GM19193 (cell line): ENCODE results near the gene CCNB2.

ENCODE experiments used
- POLR2A ChIP-seq: IDR thresholded peaks from 4 replicates; pipeline ENCODE4 v1.6.1; 2011; ENCODE audit not compliant: insufficient read depth, insufficient read length; ENCODE audit errors: extremely low read depth

CCNB2 gene

DNA sequence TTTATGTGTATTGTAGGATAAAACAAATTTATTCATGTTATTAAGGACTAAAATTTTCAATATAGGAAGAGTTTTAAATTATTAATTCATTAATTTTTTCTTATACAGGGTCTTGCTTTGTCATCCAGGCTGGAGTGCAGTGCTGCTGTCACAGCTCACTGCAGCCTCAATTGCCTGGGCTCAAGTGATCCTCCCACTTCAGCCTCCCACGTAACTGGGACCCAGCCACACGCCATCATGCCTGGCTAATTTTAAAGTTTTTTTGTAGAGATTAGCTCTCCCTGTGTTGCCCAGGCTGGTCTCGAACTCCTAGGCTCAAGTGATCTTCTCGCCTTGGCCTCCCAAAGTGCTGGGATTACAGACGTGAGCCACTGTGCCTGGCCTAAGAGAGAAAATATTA is 14.7 kb downstream of the CCNB2 start:
- TF ChIP-seq POLR2A = no peak

DNA sequence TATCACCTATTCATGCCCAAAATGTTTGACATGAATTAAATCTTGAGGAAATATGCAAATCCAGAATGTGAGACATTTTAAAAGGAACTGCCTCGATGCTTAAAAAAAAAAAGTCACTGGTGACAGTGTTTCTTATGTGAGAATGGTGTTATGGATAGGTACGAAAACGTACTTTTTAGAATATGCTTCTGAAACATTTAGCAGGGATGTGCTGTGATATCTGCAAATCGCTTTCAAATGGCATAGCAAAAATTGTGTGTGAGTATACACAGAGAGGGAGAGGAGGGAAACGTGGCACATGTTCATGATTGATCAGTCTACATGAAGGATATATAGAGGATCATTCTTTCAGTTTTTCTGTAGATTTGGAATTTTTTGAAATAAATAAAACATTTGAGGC is 16.0 kb downstream of the CCNB2 start:
- TF ChIP-seq POLR2A = no peak

DNA sequence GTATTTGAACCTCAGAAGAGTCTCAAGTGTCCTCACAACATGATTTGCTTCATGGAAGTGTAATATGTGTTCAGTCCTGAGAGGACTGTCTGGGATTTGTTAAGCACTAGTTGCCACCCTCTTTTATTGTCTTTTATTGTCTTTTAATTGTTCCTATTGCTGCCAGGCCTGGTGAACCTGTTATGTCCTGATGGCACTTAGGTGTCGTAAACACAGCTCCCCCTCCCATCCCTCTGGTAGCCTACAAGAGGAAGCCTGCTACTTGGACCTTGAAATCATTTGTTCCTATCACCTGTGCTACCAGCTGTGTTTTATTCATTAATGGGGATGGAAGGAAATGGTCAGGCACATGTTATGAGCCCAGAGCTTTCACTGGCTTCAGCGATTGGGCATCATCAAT is 19.3 kb downstream of the CCNB2 start:
- no peak for TF ChIP-seq POLR2A

DNA sequence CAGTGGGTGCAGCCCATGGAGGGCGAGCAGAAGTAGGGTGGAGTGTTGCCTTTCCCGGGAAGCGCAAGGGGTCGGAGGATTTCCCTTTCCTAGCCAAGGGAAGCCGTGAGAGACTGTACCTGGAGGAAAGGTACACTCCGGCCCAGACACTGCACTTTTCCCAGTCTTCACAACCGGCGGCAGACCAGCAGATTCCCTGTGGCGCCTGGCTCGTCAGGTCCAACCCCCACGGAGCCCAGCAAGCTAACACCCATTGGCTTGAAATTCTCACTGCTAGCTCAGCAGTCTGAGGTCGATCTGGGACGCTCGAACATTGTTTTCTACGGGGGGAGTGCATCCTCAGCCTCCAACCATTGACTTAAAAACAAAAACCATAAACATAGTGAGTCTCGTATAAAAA is 26.5 kb downstream of the CCNB2 start:
- no peak for TF ChIP-seq POLR2A

DNA sequence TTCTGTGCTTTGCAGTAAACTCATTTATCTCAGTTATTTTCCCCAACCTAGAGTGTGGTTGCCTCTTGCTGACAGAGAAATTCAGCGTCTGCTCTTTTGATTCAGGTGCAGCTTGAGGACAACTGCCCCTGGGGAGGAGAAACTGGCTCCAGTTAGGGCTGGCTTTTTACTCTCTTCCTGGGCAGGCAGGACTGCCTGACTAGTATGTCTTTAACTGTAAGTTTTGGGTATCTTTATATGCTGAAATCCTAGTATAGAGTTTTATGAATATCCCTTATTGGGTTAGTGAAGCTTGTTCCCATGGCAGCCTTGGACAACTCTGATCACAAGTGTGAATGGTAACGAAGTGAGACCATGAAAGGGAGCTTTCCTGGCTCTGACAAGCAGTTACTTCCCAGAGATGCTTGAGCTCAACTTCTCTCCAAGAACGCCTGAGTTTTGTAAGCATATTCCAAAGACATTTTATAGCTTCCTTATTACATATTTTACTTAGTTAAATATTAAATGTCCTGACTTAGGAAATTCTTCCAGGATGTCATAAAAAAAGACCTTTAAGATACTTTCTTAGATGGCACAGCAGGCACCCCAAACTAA is 27.1 kb downstream of the CCNB2 start:
- no peak for TF ChIP-seq POLR2A

DNA sequence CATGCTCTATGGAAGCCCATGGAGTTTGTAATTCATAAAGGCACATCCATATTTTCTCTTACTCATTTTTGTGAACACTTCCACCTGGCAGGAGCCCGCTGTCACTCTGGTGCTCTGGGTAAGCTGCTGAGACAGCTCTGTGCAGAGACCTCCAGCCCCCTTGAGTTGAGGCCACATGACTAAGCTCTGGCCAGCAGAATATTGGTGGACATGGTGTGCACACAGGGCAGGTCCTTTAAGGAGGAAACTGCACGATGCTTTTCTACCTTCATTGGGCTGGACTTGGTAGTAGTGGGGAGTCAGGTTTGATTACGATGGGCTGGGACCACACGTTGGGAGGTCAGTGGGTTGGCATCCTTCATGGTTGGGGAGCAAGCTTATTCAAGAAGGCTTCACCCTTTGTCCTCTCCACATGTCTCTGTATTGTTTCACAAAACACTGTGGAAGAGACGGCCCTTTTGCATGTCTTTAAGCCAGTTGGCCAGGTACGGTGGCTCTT is 29.0 kb downstream of the CCNB2 start:
- TF ChIP-seq POLR2A = peak; percentile 24

DNA sequence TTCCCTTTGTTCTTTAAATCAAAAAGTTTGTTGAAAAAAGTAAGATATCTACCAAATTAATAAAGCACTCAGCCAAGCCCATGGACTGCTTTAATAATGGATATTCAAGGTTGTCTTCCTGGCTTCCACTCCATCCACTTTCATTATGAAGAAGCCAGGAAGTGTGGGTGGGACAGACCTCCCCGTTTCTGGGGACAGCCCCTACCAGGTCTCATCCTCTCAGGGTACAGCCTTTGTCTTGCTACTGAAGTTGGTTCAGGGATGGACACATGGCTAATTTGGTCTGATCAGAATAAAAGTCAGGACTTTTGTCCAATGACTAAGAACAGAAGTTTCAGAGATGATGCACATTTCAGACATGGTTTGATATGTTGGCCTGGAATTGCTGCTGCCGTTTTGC is 32.6 kb downstream of the CCNB2 start:
- TF ChIP-seq POLR2A = no peak

DNA sequence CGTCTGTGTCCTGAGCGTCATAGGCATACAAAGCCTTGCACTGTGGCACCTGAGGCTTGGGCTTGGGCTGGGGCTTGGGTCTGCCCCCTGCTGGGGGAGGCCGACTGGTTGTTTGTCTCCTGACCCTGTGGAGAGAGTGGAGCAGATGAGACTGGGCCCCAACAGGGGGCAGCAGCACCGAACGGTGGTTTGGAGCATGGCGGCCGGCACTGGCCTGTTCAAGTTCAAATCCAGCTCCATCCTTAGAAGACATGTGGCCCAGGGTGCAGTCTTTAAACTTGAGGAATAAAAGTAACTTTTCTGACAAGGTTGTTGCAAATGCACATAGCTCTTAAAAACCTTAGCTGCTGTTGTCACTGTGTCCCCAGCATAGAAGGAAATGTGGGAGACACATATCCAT is 33.3 kb downstream of the CCNB2 start:
- no peak for TF ChIP-seq POLR2A

DNA sequence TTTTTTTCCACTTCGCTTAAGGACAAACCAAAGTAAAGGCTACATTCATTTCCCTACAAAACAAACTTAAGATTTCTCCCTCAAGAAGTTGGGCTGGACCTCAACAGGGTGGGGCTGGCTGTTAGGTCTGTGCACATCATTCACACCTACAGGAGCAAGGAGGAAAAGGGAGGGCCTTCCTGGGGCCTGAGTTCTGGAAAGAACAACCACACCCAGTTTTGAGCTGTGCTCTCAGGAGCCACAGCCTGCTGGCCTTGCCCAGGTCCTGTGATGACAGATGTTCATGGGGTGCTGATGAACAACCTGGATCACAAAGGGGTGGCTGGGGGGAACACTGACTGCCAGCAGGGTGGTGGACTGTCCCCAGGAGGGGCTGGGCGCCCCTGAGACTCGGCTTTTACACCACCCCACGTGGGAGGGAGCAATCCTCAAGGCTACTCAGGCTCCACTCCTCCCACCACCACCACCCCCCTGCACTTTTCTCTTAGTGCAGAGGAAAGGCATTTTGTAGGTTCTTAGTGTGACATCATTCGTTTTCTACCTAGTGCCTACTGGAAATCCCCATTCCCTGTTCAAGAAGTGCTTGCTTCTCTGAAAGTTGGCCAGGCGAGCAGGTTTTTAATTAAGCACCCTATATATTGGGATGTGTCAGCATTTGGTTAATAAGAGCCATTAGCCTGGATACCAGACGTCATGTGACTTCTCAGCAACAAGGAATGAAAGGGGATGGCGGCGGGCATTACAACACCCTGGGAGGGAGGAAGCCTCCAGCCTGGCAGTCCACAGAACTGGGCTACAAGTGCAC is 35.7 kb downstream of the CCNB2 start:
- TF ChIP-seq POLR2A = no peak

DNA sequence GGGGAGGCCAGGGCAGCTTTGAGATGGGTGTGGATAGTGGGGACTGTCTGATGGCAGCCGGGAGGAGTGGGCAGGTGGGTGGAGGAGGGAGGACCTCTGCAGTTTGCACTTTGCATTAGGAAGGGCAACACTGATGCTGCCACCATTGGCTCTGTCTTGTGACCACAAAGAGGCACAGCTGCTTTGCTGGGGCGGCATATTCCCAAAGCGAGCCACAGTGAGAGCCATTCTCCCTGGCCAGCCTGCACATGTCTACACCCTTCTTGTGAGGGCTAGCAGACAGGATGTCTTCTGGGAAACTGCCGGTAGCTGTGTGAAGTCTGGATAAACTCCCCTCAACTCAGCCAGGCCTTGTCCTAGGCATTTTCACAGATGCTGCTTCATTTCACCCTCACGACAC is 38.3 kb downstream of the CCNB2 start:
- no peak for TF ChIP-seq POLR2A

DNA sequence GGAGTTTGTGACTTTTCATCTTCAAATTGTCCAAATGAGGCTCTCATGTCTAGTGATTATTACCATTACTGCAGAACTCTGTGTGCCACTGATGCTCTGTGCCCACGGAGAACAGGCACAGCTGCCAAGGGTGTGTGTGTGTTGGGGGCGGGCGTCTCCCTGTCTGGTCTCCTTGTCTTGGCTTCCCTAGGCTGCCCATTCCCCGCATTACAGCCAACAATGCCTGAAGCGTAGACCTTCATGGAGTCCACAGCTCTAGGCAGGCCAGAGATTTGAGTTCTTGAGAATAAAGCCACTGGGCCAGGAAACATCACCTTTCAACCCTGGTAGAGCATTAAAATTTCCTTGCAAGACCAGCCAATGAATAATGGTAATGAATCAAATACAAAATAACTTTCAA is 42.7 kb downstream of the CCNB2 start:
- TF ChIP-seq POLR2A = no peak

DNA sequence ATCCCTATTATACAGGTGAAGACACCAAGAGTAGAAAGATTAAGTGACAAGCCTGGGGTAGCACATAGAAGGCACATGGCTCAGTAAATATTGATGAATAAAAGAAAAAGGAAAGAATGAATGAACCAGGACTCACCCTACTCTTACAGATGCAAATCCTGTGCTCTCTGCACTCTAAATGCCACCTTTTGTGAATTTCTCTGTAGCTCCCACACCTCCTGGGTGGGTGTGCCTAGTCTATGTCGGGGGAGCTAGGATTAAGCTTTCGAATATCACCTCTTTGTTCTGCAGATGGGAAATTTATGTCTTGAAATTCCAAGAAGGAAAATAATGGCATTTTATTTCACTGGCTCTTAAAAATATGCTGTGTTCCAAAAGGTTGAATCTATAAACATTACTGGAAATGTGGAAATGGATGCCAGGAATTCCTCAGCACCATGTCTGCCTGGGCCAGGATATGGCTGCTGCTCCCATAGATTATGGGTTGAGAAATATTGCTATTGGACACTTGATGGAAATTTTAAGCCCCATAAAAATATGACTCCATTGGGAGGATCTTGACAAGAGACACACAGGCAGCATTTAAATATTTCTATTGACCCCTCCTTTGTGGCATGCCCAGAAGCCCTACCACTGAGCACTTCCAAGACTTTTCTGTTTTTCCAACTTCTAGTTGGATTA is 43.3 kb downstream of the CCNB2 start:
- no peak for TF ChIP-seq POLR2A

DNA sequence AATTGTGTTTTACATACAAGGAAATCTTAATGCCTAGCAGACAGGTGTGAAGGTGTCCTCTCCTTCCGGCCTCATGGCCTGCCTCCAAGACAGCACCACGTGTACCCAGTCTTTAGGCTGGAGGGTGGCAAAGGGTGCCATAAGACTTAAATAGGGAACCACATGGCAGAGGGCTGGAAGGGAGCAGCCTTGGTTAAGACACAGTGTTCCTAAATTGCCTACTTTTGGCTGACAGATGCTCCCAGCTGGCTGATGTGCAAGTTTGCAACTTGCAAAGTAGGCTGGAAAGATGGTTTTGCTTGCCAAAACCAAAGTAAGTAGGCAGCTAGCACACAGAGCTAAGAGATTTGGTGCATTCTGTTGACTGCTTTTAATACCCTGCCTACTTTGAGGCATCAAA is 45.2 kb downstream of the CCNB2 start:
- TF ChIP-seq POLR2A = no peak

DNA sequence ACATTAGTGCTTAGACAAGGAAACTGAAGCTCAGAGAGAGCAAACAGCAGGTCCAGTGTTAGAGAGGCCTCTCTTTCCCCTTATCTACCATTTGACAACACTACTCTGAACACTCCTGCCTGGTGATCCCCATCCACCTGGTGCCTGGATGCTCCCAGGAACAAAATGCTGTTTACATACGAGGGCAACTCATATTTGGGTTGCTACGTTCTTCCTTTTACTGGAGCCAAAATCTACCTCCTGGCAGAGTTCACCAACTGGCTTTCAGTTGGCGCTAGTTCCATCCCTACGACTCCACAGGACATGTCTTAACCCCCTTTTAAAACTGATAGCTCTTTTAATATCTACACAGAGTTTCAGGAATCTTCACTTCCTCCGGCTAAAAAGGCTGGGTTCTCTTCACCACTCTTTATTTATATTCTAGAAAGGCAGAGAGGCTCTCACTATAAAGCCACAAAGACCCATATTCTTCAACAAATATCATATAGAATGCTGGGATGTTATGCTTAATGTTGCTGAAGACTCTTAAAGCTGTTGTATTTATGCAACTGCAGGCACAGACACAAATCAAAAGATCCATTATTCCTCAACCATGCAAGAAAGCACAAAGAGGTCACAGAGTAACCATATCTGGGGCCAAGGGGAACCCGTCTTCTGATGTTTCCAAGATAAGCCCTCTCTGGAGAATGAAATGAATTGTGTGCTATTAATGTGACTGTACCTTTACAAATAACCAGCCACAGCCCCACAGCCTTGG is 47.9 kb downstream of the CCNB2 start:
- no peak for TF ChIP-seq POLR2A

DNA sequence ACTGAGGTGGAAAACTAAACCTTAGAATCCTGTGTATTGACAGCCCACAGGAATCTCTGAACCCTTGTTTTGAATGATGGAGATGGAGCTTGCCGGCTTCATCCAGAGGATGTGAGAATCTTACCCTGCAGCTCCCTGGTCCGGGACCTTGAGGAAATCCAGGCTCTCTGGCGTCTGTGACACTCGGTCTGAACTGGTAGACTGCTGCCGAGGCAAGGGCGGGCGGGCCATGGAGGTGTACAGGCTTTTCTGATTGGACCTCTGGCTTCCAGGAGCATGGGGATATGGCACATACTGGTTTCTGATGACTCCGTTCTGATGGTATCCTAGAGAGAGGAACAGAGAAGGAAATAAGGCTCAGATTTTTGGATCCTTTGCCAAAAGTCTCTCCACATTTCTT is 48.5 kb downstream of the CCNB2 start:
- no peak for TF ChIP-seq POLR2A
